HG02610 (cell line): ENCODE data around the gene ANO7.

Source experiments
- ATAC-seq: cut with Tn5 transposase; IDR thresholded peaks from one replicate; pipeline ENCODE4 v1.9.1; 2021; ENCODE audit warnings: mild to moderate bottlenecking, moderate library complexity; ENCODE audit not compliant: unreplicated experiment

Gene ANO7

GRCh38 chr2:241156971-241157441, 31.5 kb upstream of the ANO7 start:
- ATAC-seq: no peak

DNA sequence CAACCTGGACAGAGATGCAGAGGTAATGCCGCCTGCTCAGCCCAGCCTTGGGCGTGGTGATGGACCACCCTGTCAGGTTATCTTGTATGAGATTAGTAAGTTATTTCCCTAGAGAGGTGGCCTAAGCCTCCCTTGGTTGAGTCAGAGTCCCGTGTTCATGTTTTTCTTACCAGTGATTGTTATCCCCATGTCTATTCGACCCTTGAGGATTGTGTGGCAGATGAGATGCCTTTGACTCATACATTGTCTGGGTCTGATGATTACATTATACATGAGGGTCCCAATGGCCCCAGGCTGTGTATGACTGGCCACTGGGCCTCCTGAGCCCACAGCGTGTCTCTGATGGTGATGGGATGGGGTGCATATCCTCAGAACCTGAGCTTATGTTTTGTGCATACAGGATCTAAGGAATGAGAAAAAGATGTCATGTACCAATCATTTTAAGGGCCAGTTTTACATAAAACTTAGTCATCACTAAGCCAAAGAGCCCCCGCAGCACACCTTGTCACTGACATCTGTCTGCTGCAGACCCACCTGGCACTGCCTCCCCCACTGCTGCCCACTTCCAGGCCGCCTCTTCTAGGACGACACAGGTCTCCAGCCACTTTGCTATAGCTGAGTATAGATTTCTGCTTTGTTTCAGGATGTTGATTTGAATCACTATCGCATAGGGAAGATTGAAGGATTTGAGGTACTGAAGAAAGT, 30.5 kb upstream of the ANO7 start:
- no peak for ATAC-seq

GRCh38 chr2:241158546-241158900, 30.0 kb upstream of the ANO7 start:
- no peak for ATAC-seq

DNA sequence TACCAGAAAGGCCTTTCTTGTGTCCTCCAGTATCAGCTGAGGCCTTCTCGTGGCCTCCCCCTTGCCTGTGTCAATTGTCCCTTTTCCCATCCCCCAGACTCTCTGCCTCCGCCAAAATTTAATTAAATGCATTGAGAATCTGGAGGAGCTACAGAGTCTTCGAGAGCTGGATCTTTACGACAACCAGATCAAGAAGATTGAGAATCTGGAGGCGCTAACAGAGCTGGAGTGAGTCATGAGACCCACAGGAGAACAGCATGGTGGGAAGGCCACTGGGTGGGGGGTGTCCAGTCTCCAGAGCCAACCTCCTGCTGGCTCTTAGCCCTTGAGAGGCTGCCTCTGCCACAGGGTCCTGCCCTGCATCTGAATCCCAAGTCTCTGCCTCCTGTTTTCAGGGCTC, 29.4 kb upstream of the ANO7 start:
- ATAC-seq: no peak

GRCh38 chr2:241160318-241160717, 28.2 kb upstream of the ANO7 start:
- ATAC-seq: no peak

DNA sequence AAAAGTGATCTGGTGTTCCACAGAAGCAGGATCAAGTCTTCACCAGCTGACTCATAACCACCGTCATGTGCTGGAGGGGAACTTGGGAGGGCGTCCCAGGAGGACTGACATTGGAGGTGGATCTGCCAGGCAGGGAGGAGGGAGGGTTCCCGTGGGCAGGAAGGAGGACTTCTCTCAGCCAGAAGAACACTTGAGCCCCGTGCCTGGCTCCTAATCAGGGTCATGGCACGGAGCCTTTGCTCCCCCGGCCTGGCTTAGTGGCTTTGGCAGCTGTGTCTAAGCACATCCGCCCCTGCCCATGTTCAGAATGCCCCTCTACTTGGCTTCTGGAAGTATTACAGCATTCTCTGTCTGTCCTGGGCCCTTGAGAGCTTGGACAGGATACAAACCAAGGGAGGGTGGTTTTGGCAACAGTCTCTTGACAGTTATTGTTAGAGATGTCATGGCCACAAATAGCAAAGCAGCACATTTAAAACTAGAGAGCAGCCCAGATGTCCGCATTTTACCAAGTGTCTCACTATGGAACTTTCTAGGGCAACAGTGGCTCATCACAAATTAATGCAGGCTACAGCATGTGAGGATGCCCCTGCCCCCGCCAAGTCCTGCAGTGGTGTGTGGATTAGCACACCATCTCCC, 26.7 kb upstream of the ANO7 start:
- ATAC-seq: no peak

GRCh38 chr2:241163601-241164118, 24.8 kb upstream of the ANO7 start:
- no peak for ATAC-seq

DNA sequence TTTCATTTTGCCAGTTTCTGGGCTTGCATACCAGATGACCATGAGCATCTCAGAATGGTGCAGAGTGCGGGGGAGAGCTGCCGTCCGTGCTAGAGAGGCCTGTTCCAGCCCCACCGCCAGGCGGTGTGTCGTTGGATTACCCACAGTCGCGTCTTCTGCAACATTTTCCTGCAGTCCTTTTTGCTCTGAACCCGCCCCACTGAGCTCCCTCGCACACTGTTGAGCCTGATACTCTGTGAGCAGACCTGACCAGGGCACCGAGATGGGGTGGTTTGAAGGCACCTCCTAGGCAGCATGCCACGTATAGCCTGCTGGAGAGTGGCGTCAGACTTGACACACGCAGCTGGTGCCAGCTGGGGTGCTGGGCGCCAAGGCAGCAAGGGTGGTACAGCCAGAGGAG, 20.1 kb upstream of the ANO7 start:
- ATAC-seq: no peak

DNA sequence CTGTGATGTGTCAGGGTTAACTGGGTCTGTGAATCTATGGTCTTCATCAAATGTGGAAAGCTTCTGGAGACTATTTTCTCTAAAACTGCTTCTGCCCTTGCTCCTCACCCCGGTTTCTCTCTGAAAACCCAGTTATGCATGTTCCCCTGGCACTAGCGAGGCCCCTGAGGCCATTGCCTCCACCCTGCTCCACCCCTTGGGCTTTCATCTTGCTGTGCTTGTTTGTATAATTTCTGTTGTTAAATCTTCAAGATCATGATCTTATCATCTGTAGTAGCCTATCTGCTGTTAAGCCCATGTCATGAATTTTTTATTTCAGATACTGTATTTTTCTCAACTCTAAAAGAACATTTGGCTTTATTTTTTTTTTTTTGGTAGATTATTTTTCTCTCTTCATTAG, 14.9 kb upstream of the ANO7 start:
- no peak for ATAC-seq

DNA sequence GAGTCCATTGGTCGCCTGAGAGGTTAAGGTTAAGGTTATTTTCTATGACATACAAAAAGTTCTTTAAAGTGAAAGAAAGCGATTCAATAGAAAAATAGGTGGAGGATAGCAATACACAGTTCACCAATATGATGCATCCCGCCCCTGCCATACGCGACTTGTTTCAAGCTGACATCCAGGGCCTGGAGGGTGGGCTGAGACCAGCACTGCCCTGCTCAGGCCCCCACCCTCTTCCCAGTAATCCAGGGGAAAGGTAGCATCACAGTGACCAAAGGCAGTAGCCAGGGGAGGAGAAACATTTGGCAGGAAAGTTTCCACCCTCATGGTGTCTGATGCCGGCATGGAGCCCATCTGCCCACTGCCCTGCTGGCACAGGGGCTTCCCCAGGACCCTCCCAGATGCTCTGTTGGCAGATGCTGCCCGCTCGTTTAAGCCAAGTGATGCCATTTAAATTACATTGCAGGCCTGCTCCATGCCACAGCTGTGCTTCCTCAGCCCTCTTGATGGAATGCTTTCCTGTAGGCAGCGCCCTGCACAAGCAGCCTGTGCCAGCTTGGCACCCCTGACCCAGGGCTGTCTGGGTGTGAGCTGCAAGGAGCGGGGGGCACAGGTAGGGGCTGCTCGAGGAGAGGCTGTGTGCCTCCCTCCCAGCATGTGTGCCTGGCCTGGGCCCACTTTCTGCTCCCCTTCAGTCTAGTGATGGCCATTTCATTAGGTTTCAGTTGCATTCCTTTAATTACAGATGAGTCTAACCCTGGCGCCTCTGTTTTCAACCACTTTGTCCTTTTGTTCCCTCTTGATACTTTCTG, 10.7 kb upstream of the ANO7 start:
- ATAC-seq: no peak

GRCh38 chr2:241178961-241179360, 9.5 kb upstream of the ANO7 start:
- no peak for ATAC-seq

- no peak for ATAC-seq
These were observed 8.6 kb upstream of the ANO7 start for GRCh38 chr2:241179899-241180298.

- ATAC-seq: no peak
These were observed 8.0 kb upstream of the ANO7 start for GRCh38 chr2:241180495-241180894.

DNA sequence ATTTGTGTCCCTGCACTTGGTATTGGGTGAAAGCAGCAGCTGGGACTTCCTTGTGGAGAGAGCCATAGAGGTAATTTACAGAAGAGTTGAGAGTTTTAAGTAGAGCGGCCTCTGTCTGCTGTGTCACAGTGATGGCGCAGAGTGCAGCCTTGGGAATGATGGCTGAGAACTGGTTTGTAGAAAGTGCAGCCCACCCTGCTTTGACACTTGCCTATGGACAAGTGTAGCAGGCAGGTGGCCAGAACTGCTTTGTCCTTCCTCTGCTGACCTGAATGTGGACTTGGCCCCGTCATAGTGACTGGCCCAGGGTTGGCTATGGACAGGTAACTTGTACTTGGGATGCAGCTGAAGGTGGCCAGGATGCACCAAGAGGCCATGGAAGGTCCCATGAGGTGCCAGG, 6.4 kb upstream of the ANO7 start:
- no peak for ATAC-seq

DNA sequence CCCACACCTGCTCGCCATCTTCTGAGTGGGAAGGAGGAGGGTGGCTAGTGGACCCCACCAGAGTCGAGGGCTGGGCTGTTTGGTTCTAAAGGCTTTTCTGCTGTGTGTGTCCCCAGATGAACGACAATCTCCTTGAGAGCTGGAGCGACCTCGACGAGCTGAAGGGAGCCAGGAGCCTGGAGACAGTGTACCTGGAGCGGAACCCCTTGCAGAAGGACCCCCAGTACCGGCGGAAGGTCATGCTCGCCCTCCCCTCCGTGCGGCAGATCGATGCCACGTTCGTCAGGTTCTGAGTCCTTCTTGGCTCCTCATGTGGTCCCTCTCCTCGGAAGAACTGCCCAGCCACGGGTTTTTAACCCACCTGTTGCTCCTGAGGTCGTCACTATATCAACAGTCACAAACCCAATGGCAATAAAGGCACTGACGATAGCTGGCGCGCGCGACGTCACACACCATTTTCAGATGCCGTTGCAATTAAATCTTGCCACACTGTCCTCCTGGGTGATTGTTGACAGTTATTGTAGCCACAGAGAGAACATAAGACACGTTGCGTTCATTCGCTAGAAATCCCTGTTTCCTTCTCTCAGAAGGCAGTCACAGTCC, 5.8 kb upstream of the ANO7 start:
- no peak for ATAC-seq

DNA sequence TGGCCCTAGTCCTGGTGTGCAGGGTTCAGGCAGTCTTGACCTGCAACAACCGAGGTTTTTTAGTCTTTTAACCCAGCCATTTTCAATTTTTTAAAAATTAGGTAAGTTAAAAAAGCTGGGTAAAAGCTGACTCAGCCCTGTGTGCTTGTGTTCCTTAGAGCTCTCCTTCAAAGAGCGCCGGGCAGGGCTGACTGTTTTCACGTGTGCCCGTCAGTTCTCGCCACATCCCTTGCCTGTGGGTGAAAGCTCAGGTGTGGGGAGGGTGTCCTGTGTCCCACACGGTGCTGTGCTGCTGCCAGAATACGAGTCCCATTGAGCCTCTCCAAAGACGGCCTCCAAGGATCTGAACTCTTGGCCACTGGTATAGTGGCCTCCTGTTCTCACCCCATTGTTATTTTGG, 5.3 kb upstream of the ANO7 start:
- no peak for ATAC-seq

DNA sequence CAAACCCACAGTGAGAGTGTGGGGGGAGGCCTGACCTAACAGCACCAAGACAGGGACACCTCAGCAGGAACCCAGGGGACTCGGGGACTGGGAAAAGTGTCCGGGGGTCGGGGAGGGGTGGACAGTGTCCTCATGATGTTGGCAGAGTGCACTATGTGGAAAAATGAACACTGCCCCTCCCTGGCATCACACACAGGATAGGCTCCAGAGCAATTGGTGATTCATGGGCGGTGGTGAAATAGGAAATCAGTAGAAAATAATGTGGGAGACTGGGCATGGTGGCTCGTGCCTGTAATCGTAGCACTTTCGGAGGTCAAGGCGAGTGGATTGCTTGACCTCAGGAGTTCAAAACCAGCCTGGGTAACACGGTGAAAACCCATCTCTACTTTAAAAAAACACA, 3.6 kb upstream of the ANO7 start:
- no peak for ATAC-seq

- ATAC-seq: no peak
These were observed 2.5 kb upstream of the ANO7 start for GRCh38 chr2:241185961-241186360.

GRCh38 chr2:241187101-241187917, 1.2 kb upstream of the ANO7 start:
- no peak for ATAC-seq

- ATAC-seq: no peak
These were observed 601 bp upstream of the ANO7 start for GRCh38 chr2:241187918-241188234.
